ENCODE measurements around the gene PPP1R1C.

- TF ChIP-seq POLR2AphosphoS5 (IDR thresholded peaks at IDR 0.05; ENCODE audit: low read depth, low read length) = no peak
- TF ChIP-seq TAF1 (IDR thresholded peaks at IDR 0.05; ENCODE audit: borderline replicate concordance, low read depth, low read length) = no peak
Observed at GRCh38 chr2:182165202-182165601, 179.5 kb downstream of the PPP1R1C start.

Data from GM12892 (cell line).